HCT116 (cell line): Measurements from ENCODE around the gene C14orf180. TPM values are rescaled to one million over a fixed set of nuclear protein-coding genes. Genes with fewer than 3 reads are reported as not detected.

ENCODE experiments used
- ATAC-seq: fragments of 200-7000 bp; cut with Tn5 transposase; 2 replicates; pipeline ENCODE4 v1.9.1; 2020; ENCODE audit warnings: mild to moderate bottlenecking, moderate library complexity
- BruUV-seq: library from RNA; stranded (reverse); fragments of 400-500 nt; replicated peaks from 2 replicates; lab custom pipeline; 2021; lab: Mats Ljungman, UMichigan
- CTCF ChIA-PET: fragments of 300-600 bp; sonication (Branson Sonifier 250); formaldehyde crosslinking; loops from one replicate; lab custom pipeline; 2021; ENCODE audit warnings: antibody characterized with exemption; lab: Charles Lee
- POLR2A ChIA-PET: fragments of 300-600, 350-600 bp; sonication (Branson Sonifier 250); formaldehyde crosslinking; loops from one replicate; lab custom pipeline; 2021; ENCODE audit warnings: antibody characterized with exemption; lab: Charles Lee
- RAD21 ChIA-PET, 2 experiments: fragments of 300-600 bp; sonication (Branson Sonifier 250); formaldehyde crosslinking; loops; one replicate each; lab custom pipeline; 2023; ENCODE audit warnings: low total read pairs in 2 of 2; ENCODE audit not compliant: uncharacterized antibody in 2 of 2, unreplicated experiment in 2 of 2, low non-redundant PET in 1 of 2; lab: Charles Lee
- DNase-seq: peaks from one replicate; pipeline ENCODE4 v3.0.0-alpha.2; 2010; ENCODE audit warnings: low read depth, low spot score
- H2AFZ ChIP-seq: fragments of 200-600 bp; shearing (Covaris generic), sonication (generic); 2 replicates; pipeline ENCODE4 v1.6.1; 2017; ENCODE audit warnings: low read depth, mixed run types, mixed read lengths, antibody characterized with exemption, low read length; ENCODE audit not compliant: poor library complexity, severe bottlenecking
- H3K27ac ChIP-seq: 2 replicates; pipeline ENCODE4 v1.5.1; 2012; ENCODE audit warnings: low read depth, low read length
- H3K27me3 ChIP-seq: fragments of 200-600 bp; sonication (generic); 2 replicates; pipeline ENCODE4 v1.6.1; 2016; ENCODE audit warnings: mixed run types, low read length, mixed read lengths; ENCODE audit not compliant: insufficient read depth
- H3K36me3 ChIP-seq, 2 experiments: fragments of 200-500 bp in 1 of 2; fragments of 200-600 bp in 1 of 2; sonication (Bioruptor generic) in 1 of 2; sonication (generic) in 1 of 2; 2 replicates each; pipeline versions ENCODE4 v1.5.1 to v1.6.1; 2014 to 2016; ENCODE audit warnings: low read length in 2 of 2, inconsistent platforms in 1 of 2, mixed read lengths in 1 of 2, mixed run types in 1 of 2; ENCODE audit not compliant: insufficient read depth in 2 of 2, control insufficient read depth in 1 of 2
- H3K4me1 ChIP-seq, 2 experiments: fragments of 200-600 bp in 1 of 2; sonication (generic) in 1 of 2; 2 replicates each; pipeline versions ENCODE4 v1.5.1 to v1.6.1; 2012 to 2017; ENCODE audit warnings: low read length in 2 of 2, inconsistent platforms in 1 of 2, mild to moderate bottlenecking in 1 of 2, mixed read lengths in 1 of 2, mixed run types in 1 of 2, moderate library complexity in 1 of 2; ENCODE audit not compliant: insufficient read depth in 2 of 2, control insufficient read depth in 1 of 2
- H3K4me2 ChIP-seq: fragments of 200-600 bp; sonication (generic); 2 replicates; pipeline ENCODE4 v1.6.1; 2017; ENCODE audit warnings: mixed run types, low read length, mixed read lengths
- H3K4me3 ChIP-seq, 2 experiments: fragments of 200-600 bp in 1 of 2; sonication (generic) in 1 of 2; replicated peaks in 1 of 2; 2 replicates each; pipeline ENCODE4 v1.5.1; 2011 to 2016; ENCODE audit warnings: low read length in 2 of 2, control low read depth in 1 of 2, low read depth in 1 of 2, mild to moderate bottlenecking in 1 of 2, mixed read lengths in 1 of 2, mixed run types in 1 of 2
- H3K79me2 ChIP-seq: fragments of 200-600 bp; sonication (generic); 2 replicates; pipeline ENCODE4 v1.6.1; 2017; ENCODE audit warnings: mild to moderate bottlenecking, mixed run types, low read length, moderate library complexity, mixed read lengths; ENCODE audit not compliant: insufficient read depth
- H3K9ac ChIP-seq: fragments of 200-600 bp; sonication (generic); 2 replicates; pipeline ENCODE4 v1.6.1; 2016; ENCODE audit warnings: low read length, mixed read lengths
- H3K9me2 ChIP-seq: fragments of 200-600 bp; sonication (generic), shearing (Covaris generic); 2 replicates; pipeline ENCODE4 v1.6.1; 2017; ENCODE audit warnings: mixed run types, mild to moderate bottlenecking, moderate library complexity; ENCODE audit not compliant: insufficient read depth
- H3K9me3 ChIP-seq, 2 experiments: fragments of 200-500 bp in 1 of 2; fragments of 200-600 bp in 1 of 2; sonication (Bioruptor generic) in 1 of 2; sonication (generic) in 1 of 2; 2 replicates each; pipeline ENCODE4 v1.6.1; 2014 to 2017; ENCODE audit warnings: low read length in 2 of 2, mixed read lengths in 2 of 2, inconsistent platforms in 1 of 2, low read depth in 1 of 2, mild to moderate bottlenecking in 1 of 2, mixed run types in 1 of 2, moderate library complexity in 1 of 2; ENCODE audit not compliant: control insufficient read depth in 1 of 2, insufficient read depth in 1 of 2
- H4K20me1 ChIP-seq: fragments of 200-600 bp; sonication (generic), shearing (Covaris generic); 2 replicates; pipeline ENCODE4 v1.6.1; 2017; ENCODE audit warnings: mixed run types, mild to moderate bottlenecking, moderate library complexity; ENCODE audit not compliant: insufficient read depth
- CBX3 ChIP-seq: IDR thresholded peaks from 2 replicates; pipeline ENCODE4 v1.6.1; 2012; ENCODE audit warnings: low read depth
- CTCF ChIP-seq, 3 experiments: fragments of 200-600 bp in 1 of 3; sonication (generic) in 1 of 3; IDR thresholded peaks in 2 of 3; conservative IDR thresholded peaks in 1 of 3; 2 replicates each; pipeline ENCODE4 v1.5.1; 2012 to 2017; ENCODE audit warnings: low read depth in 2 of 3, low read length in 2 of 3, antibody characterized with exemption in 1 of 3, borderline replicate concordance in 1 of 3, control low read depth in 1 of 3, mild to moderate bottlenecking in 1 of 3, mixed read lengths in 1 of 3, mixed run types in 1 of 3, moderate library complexity in 1 of 3; ENCODE audit not compliant: insufficient read depth in 1 of 3
- EGR1 ChIP-seq: IDR thresholded peaks from 2 replicates; pipeline ENCODE4 v1.6.1; 2012; ENCODE audit warnings: low read depth
- EZH2 ChIP-seq: fragments of 200-600 bp; sonication (generic); IDR thresholded peaks from 2 replicates; pipeline ENCODE4 v1.6.1; 2017; ENCODE audit warnings: antibody characterized with exemption, mixed run types
- JUND ChIP-seq: IDR thresholded peaks from 2 replicates; pipeline ENCODE4 v1.6.1; 2012
- MAX ChIP-seq: IDR thresholded peaks from 2 replicates; pipeline ENCODE4 v1.6.1; 2012
- POLR2A ChIP-seq: IDR thresholded peaks from 2 replicates; pipeline ENCODE4 v1.7.0; 2011; ENCODE audit warnings: borderline replicate concordance; ENCODE audit not compliant: insufficient read depth, insufficient read length; ENCODE audit errors: extremely low read depth
- POLR2AphosphoS5 ChIP-seq: IDR thresholded peaks from 2 replicates; pipeline ENCODE4 v1.6.1; 2011; ENCODE audit warnings: mild to moderate bottlenecking, low read depth, low read length, moderate library complexity
- YY1 ChIP-seq: IDR thresholded peaks from 2 replicates; pipeline ENCODE4 v1.6.1; 2011; ENCODE audit warnings: low read length, low read depth, moderate library complexity, mild to moderate bottlenecking; ENCODE audit not compliant: insufficient replicate concordance; ENCODE audit errors: extremely low read depth
- intact Hi-C: fragments of 100-400 bp; cut with micrococcal nuclease; formaldehyde crosslinking; loops from 2 replicates; pipeline ENCODE4 v1.10.0; 2022
- total RNA-seq: library from RNA; stranded (reverse); gene quantifications from one replicate; pipeline ENCODE4 v1.2.1, GENCODE V29; 2021; ENCODE audit not compliant: unreplicated experiment

Gene C14orf180
- total RNA-seq, 1 experiment from 2014 or later, result not detected

GRCh38 chr14:104534036-104534435, 45.5 kb upstream of the C14orf180 start:
- DNase-seq (no peak), ATAC-seq (no peak)
- no peaks in the 10 kb centered on the region for H3K36me3 ChIP-seq
- intact Hi-C loops, result no loop called here
- peaks cover 0 to 8% of the 10 kb centered on the region in 2 experiments; a peak in 1 of 4 replicates for H3K4me1 ChIP-seq
- no peaks in the 10 kb centered on the region for H3K9me2 ChIP-seq
- H3K27me3 ChIP-seq, result peaks cover 27% of the 10 kb centered on the region
- ChIA-PET RAD21 (no interaction called here), CTCF (no interaction called here), POLR2A (no interaction called here)
- H2AFZ ChIP-seq, result no peak overlapping the region
- no peak overlapping the region for H3K4me3 ChIP-seq
- H3K27ac ChIP-seq, result no peak overlapping the region
- H3K4me2 ChIP-seq, result no peak overlapping the region
- no peaks in the 10 kb centered on the region for H4K20me1 ChIP-seq
- no TSS peak for BruUV-seq
- no peaks in the 10 kb centered on the region for H3K79me2 ChIP-seq
- TF ChIP-seq POLR2A (no peak), MAX (no peak), EZH2 (no peak), CBX3 (no peak), JUND (no peak), POLR2AphosphoS5 (no peak), CTCF (IDR thresholded peaks at IDR 0.05 in 2 of 3, conservative IDR thresholded peaks at IDR 0.05 in 1 of 3; ENCODE audit: borderline replicate concordance in 1 of 3, insufficient read depth in 1 of 3, low read depth in 2 of 3, low read length in 2 of 3) (no peak), YY1 (no peak), EGR1 (no peak)
- no peak overlapping the region for H3K9ac ChIP-seq
- H3K9me3 ChIP-seq, result no peaks in the 10 kb centered on the region
